Liver (tissue), 9 donors: ENCODE data around the gene CYSLTR2. TPM values are rescaled to one million over a fixed set of nuclear protein-coding genes. Genes with fewer than 3 reads are reported as not detected.

Experiments used
- DNase-seq: peaks from one replicate; pipeline ENCODE4 v3.0.0-alpha.2; 2017; ENCODE audit warnings: low spot score
- H3K27ac ChIP-seq, 2 donors: one replicate each; pipeline ENCODE4 v1.7.0; 2013; ENCODE audit warnings: inconsistent platforms in 2 of 2, low read length in 2 of 2, control low read depth in 1 of 2, low read depth in 1 of 2, mild to moderate bottlenecking in 1 of 2
- H3K27me3 ChIP-seq, 4 donors: one replicate each; pipeline versions ENCODE4 v1.6.1 to v1.7.0; 2013; ENCODE audit warnings: low read length in 3 of 4, inconsistent platforms in 1 of 4, mild to moderate bottlenecking in 1 of 4, moderate library complexity in 1 of 4; ENCODE audit not compliant: control insufficient read depth in 4 of 4, insufficient read depth in 4 of 4
- H3K36me3 ChIP-seq, 4 donors: one replicate each; pipeline versions ENCODE4 v1.6.1 to v1.7.0; 2013; ENCODE audit warnings: low read length in 3 of 4, mild to moderate bottlenecking in 3 of 4, low read depth in 1 of 4, moderate library complexity in 1 of 4; ENCODE audit not compliant: control insufficient read depth in 4 of 4, insufficient read depth in 3 of 4
- H3K4me1 ChIP-seq, 4 donors: one replicate each; pipeline versions ENCODE4 v1.6.1 to v1.7.0; 2013; ENCODE audit warnings: low read length in 3 of 4, mild to moderate bottlenecking in 3 of 4, moderate library complexity in 1 of 4; ENCODE audit not compliant: control insufficient read depth in 4 of 4, insufficient read depth in 4 of 4
- H3K4me3 ChIP-seq, 3 donors: one replicate each; pipeline versions ENCODE4 v1.6.1 to v1.7.0; 2013; ENCODE audit warnings: low read length in 3 of 3, control low read depth in 1 of 3, low read depth in 1 of 3, mild to moderate bottlenecking in 1 of 3
- H3K9ac ChIP-seq, 2 donors: one replicate each; pipeline ENCODE4 v1.7.0; 2013; ENCODE audit warnings: low read length in 2 of 2, mild to moderate bottlenecking in 2 of 2, moderate library complexity in 2 of 2, control low read depth in 1 of 2, low read depth in 1 of 2
- H3K9me3 ChIP-seq, 4 donors: one replicate each; pipeline versions ENCODE4 v1.6.1 to v1.7.0; 2013; ENCODE audit warnings: low read length in 3 of 4; ENCODE audit not compliant: control insufficient read depth in 4 of 4
- ATF3 ChIP-seq: IDR thresholded peaks from 2 replicates; pipeline ENCODE4 v1.6.1; 2016; ENCODE audit warnings: antibody characterized with exemption
- CTCF ChIP-seq: fragments of 150-350 bp; IDR thresholded peaks from 2 replicates; pipeline ENCODE4 v1.5.1; 2017; ENCODE audit warnings: improper control_type of control experiment, low read depth, low read length; ENCODE audit not compliant: missing input control
- FOXA1 ChIP-seq: IDR thresholded peaks from 2 replicates; pipeline ENCODE4 v1.6.1; 2016; ENCODE audit warnings: antibody characterized with exemption
- GABPA ChIP-seq, 2 donors: IDR thresholded peaks in 1 of 2; conservative IDR thresholded peaks in 1 of 2; 2 replicates each; pipeline ENCODE4 v1.6.1; 2016; ENCODE audit warnings: antibody characterized with exemption in 2 of 2, mild to moderate bottlenecking in 1 of 2, moderate library complexity in 1 of 2
- HNF4G ChIP-seq: IDR thresholded peaks from 2 replicates; pipeline ENCODE4 v1.6.1; 2016; ENCODE audit warnings: antibody characterized with exemption
- MAX ChIP-seq: IDR thresholded peaks from 2 replicates; pipeline ENCODE4 v1.6.1; 2016; ENCODE audit warnings: antibody characterized with exemption
- NR2F2 ChIP-seq: IDR thresholded peaks from 2 replicates; pipeline ENCODE4 v1.6.1; 2016; ENCODE audit warnings: antibody characterized with exemption
- RAD21 ChIP-seq, 2 donors: IDR thresholded peaks; 2 replicates each; pipeline ENCODE4 v1.6.1; 2016; ENCODE audit warnings: antibody characterized with exemption in 2 of 2, mild to moderate bottlenecking in 2 of 2
- REST ChIP-seq: IDR thresholded peaks from 2 replicates; pipeline ENCODE4 v1.6.1; 2016; ENCODE audit warnings: antibody characterized with exemption, mild to moderate bottlenecking
- SP1 ChIP-seq: IDR thresholded peaks from 2 replicates; pipeline ENCODE4 v1.6.1; 2018; ENCODE audit warnings: antibody characterized with exemption, mild to moderate bottlenecking
- TAF1 ChIP-seq: conservative IDR thresholded peaks from 2 replicates; pipeline ENCODE4 v1.6.1; 2016; ENCODE audit warnings: antibody characterized with exemption, mild to moderate bottlenecking
- YY1 ChIP-seq: IDR thresholded peaks from 2 replicates; pipeline ENCODE4 v1.6.1; 2016; ENCODE audit warnings: antibody characterized with exemption, mild to moderate bottlenecking
- ZBTB33 ChIP-seq: IDR thresholded peaks from 2 replicates; pipeline ENCODE4 v1.6.1; 2016; ENCODE audit warnings: antibody characterized with exemption
- WGBS: extraction: QIAGEN DNeasy Blood & Tissue Kit; methylation state at CpG from one replicate; pipeline ENCODE4 v1.1.7; 2013; 5-methylcytosine and 5-hydroxymethylcytosine counted together
- polyA plus RNA-seq, 2 donors: library from polyadenylated mRNA; stranded (reverse) in 1 of 2; unstranded in 1 of 2; fragments of 200-250 nt in 1 of 2; fragments of >200 nt in 1 of 2; fragmentation: Nextera tagmentation in 1 of 2; extraction: Ambion mirVana in 1 of 2; gene quantifications; one replicate each; pipeline versions ENCODE4 v1.2.1 to v1.2.3, GENCODE V29; 2013 to 2015
- total RNA-seq, 2 donors: library from RNA; depleted of rRNA; stranded (reverse); fragments of >200 nt; gene quantifications; one replicate each; pipeline ENCODE4 v1.2.3, GENCODE V29; 2014
- donor health status: healthy.
- donor health status: healthy.
- donor health status: healthy.
- donor health status: healthy.
- donor health status: healthy.

Gene CYSLTR2
- total and polyA plus RNA-seq, 4 donors: 0.07 to 0.37 (median 0.15) TPM

- TF ChIP-seq ZBTB33 (no peak), GABPA (IDR thresholded peaks at IDR 0.05 in 1 of 2, conservative IDR thresholded peaks at IDR 0.05 in 1 of 2) (no peak)
Observed at GRCh38 chr13:48629277-48629676, 24.5 kb upstream of the CYSLTR2 start (continued).

GRCh38 chr13:48630291-48630690 is 23.4 kb upstream of the CYSLTR2 start:
- Histone ChIP-seq H3K27me3 (no peaks in the 10 kb centered on the region), H3K9ac (no peak overlapping the region), H3K36me3 (no peaks in the 10 kb centered on the region), H3K27ac (no peak overlapping the region), H3K4me1 (peaks cover 2 to 13% (median 9%) of the 10 kb centered on the region in 4 donors), H3K9me3 (no peaks in the 10 kb centered on the region), H3K4me3 (no peak overlapping the region)
- DNase-seq: no peak
- TF ChIP-seq HNF4G (no peak), TAF1 (no peak), ATF3 (no peak), NR2F2 (no peak), GABPA (IDR thresholded peaks at IDR 0.05 in 1 of 2, conservative IDR thresholded peaks at IDR 0.05 in 1 of 2) (no peak), MAX (no peak), REST (no peak), SP1 (no peak), ZBTB33 (no peak), RAD21 (IDR thresholded peaks at IDR 0.05) (no peak), YY1 (no peak), FOXA1 (no peak), CTCF (no peak)
- WGBS: 98% methylated on average over 1 of the region's 1 CpG
